Measurements from ENCODE around the gene KRTAP19-5.
"Not testable (repeated sequence)": the region's sequence is repeated elsewhere in the genome, so short reads cannot be mapped to it uniquely, and the experiment has no call there.

KRTAP19-5 gene

DNA sequence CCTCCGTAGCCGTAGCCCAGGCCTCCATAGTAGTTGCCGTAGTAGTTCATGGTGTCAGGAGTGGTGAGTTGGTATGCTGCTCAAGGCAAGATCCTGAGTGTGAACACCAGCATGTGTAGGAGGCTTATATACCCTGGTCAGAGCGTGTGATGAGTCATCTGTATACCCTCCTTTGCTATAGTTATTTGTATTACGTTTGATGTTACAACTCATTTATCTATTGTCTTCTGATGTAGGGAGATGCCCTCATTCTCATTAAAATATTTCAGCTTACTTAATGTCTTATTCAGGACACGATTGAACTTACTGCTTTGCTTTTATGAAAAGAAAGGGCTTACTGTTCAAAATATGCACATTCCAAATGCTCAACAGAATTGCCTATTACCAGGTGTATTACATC is at the start of gene KRTAP19-5:
Gene KRTAP19-5, minus strand, starts transcription at position 101 of the 400 bp plus-strand sequence. Its CDS starts 51 bp downstream, at position 50.
- TF ChIP-seq MYC (IDR thresholded peaks at IDR 0.05; ENCODE audit: low read depth, low read length): no peak
- TF ChIP-seq, protein P1, sequence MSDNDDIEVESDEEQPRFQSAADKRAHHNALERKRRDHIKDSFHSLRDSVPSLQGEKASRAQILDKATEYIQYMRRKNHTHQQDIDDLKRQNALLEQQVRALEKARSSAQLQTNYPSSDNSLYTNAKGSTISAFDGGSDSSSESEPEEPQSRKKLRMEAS (IDR thresholded peaks at IDR 0.05; ENCODE audit: low read depth, low read length): no peak
- TF ChIP-seq POLR2A (IDR thresholded peaks at IDR 0.05; ENCODE audit: extremely low read depth, insufficient read length): no peak
- TF ChIP-seq, protein P2, sequence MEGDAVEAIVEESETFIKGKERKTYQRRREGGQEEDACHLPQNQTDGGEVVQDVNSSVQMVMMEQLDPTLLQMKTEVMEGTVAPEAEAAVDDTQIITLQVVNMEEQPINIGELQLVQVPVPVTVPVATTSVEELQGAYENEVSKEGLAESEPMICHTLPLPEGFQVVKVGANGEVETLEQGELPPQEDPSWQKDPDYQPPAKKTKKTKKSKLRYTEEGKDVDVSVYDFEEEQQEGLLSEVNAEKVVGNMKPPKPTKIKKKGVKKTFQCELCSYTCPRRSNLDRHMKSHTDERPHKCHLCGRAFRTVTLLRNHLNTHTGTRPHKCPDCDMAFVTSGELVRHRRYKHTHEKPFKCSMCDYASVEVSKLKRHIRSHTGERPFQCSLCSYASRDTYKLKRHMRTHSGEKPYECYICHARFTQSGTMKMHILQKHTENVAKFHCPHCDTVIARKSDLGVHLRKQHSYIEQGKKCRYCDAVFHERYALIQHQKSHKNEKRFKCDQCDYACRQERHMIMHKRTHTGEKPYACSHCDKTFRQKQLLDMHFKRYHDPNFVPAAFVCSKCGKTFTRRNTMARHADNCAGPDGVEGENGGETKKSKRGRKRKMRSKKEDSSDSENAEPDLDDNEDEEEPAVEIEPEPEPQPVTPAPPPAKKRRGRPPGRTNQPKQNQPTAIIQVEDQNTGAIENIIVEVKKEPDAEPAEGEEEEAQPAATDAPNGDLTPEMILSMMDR (IDR thresholded peaks at IDR 0.05; ENCODE audit: low read depth, low read length): no peak

DNA sequence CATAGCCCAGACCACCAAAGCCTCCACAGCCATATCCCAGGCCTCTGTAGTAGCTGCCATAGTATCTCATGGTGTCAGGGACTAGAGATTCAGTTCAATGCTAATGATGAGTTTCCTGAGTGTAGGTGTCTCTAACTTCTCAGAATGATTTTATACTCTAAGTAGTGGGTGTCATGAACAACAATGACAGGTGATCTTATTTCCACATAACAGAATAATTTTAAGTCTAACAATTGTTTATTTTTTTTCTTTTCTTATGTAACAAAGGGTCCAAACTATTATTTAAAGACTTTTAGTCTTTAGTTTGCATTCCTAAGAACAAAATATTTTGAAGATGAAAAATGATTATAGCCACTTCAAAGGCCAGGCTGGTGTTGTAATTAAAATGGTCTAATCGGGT is 39.8 kb upstream of the KRTAP19-5 start, which contains the start of gene KRTAP19-6:
Gene KRTAP19-6, minus strand, starts transcription at position 101 of the 400 bp plus-strand sequence. Its CDS starts 31 bp downstream, at position 70.
- TF ChIP-seq POLR2A (IDR thresholded peaks at IDR 0.05; ENCODE audit: extremely low read depth, insufficient read length) (no peak), MYC (IDR thresholded peaks at IDR 0.05; ENCODE audit: low read depth, low read length) (no peak)
- TF ChIP-seq, protein P1 (IDR thresholded peaks at IDR 0.05; ENCODE audit: low read depth, low read length): no peak
- TF ChIP-seq, protein P2 (IDR thresholded peaks at IDR 0.05; ENCODE audit: low read depth, low read length): no peak
- no peak within 1 kb of the TSS for H3K4me3 ChIP-seq (ENCODE audit: low read depth, low read length)
- no peak for DNase-seq (ENCODE audit: low read depth)

More for the DNA sequence above, at the start of gene KRTAP19-5:
- no peak within 1 kb of the TSS for H3K4me3 ChIP-seq (ENCODE audit: low read depth, low read length)
- no peak for DNase-seq (ENCODE audit: low read depth)

DNA sequence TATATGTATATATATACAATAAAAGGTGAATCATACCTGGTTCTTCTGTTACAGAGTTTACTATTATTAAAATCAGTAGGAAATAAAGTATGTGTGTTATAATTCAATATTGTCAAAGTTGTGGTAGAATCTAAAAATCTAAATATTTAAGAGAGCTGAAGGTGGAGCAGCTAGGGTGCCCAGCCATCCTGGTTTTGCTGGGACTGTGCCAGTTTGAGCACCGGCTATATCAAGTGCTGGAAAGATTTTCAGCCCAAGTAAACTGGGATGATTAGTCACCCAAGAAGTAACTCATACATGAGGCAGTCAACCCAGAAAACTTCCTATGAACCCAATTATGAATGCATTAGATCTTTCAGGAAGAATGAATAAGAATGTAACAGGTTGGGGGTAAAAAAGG is 16.9 kb upstream of the KRTAP19-5 start:
- no peak for TF ChIP-seq MYC (IDR thresholded peaks at IDR 0.05; ENCODE audit: low read depth, low read length)
- DNase-seq (ENCODE audit: low read depth): no peak
- H3K4me3 ChIP-seq (ENCODE audit: low read depth, low read length): no peak overlapping the region

DNA sequence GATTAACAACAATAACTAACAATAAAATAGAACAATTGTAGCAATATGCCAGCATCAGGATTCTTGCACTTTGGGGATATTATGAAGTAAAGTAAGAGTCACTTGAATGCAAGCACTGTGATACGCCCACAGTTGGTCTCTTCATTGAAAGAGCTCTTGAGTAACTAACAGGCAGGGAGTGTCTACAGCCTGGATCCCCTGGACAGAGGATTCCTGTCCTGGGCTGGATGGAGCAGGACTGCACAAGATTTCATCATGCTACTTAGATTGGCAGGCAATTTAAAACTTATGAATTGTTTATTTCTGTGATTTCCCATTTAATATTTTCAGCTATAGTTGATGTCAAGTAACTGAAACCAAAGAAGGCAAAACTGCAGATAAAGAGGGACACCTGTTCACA is 13.7 kb upstream of the KRTAP19-5 start:
- no peak for DNase-seq (ENCODE audit: low read depth)
- TF ChIP-seq MYC (IDR thresholded peaks at IDR 0.05; ENCODE audit: low read depth, low read length) (no peak), POLR2A (IDR thresholded peaks at IDR 0.05; ENCODE audit: extremely low read depth, insufficient read length) (no peak)
- TF ChIP-seq, protein P2 (IDR thresholded peaks at IDR 0.05; ENCODE audit: low read depth, low read length): no peak
- TF ChIP-seq, protein P1 (IDR thresholded peaks at IDR 0.05; ENCODE audit: low read depth, low read length): no peak

DNA sequence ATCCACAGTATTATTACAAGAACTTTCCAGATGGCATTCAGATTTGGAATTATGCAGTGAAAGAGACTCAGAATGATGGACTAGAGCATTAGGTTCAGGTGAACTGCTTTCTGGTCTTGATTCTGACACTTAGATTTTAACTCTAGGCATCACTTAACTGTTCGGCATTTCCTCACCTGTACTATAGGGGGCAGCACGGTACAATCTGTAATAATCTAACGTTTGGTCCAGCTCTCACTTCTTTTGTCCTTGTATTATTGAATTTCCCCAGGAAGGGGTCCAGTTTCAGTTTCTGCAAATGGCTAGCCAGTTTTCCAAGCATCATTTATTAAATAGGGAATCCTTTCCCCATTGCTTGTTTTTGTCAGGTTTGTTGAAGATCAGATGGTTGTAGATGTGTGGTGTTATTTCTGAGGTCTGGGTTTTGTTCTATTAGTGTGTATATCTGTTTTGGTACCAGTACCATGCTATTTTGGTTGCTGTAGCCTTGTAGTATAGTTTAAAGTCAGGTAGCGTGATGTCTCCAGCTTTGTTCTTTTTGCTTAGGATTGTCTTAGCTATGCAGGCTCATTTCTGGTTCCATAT is 3.8 kb upstream of the KRTAP19-5 start:
- H3K4me3 ChIP-seq (ENCODE audit: low read depth, low read length); DNase-seq (ENCODE audit: low read depth): not testable (repeated sequence)
- TF ChIP-seq, protein P2 (IDR thresholded peaks at IDR 0.05; ENCODE audit: low read depth, low read length): peak; percentile 31

More for the DNA sequence above, 13.7 kb upstream of the KRTAP19-5 start:
- no peak overlapping the region for H3K4me3 ChIP-seq (ENCODE audit: low read depth, low read length)

DNA sequence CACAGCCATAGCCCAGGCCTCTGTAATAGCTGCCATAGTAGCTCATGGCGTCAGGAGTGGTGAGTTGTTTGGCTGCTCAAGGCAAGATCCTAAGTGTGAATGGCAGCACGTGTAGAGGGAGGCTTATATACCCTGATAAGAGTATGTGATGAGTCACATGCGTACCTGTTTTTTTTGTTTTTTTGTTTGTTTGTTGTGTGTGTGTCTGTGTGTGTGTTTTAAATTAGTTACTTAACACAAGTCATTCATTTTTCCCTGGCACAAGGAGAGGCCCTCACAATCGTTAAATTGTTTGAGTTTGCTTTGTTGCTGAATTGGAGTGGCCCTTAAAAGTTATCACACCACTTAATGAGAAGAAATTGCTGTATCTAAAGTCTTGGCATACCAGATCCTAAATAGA is 4.9 kb downstream of the KRTAP19-5 start, which contains the start of gene KRTAP19-4:
Gene KRTAP19-4, minus strand, starts transcription at position 101 of the 400 bp plus-strand sequence. Its CDS starts 55 bp downstream, at position 46.
- no peak for DNase-seq (ENCODE audit: low read depth)
- H3K4me3 ChIP-seq (ENCODE audit: low read depth, low read length): no peak within 1 kb of the TSS
- TF ChIP-seq, protein P1 (IDR thresholded peaks at IDR 0.05; ENCODE audit: low read depth, low read length): no peak
- TF ChIP-seq POLR2A (IDR thresholded peaks at IDR 0.05; ENCODE audit: extremely low read depth, insufficient read length): no peak
- TF ChIP-seq MYC (IDR thresholded peaks at IDR 0.05; ENCODE audit: low read depth, low read length): no peak
- TF ChIP-seq, protein P2 (IDR thresholded peaks at IDR 0.05; ENCODE audit: low read depth, low read length): no peak

Data from NB4 (cell line).